ENCODE results near the gene ZNF747.

ZNF747 gene

DNA sequence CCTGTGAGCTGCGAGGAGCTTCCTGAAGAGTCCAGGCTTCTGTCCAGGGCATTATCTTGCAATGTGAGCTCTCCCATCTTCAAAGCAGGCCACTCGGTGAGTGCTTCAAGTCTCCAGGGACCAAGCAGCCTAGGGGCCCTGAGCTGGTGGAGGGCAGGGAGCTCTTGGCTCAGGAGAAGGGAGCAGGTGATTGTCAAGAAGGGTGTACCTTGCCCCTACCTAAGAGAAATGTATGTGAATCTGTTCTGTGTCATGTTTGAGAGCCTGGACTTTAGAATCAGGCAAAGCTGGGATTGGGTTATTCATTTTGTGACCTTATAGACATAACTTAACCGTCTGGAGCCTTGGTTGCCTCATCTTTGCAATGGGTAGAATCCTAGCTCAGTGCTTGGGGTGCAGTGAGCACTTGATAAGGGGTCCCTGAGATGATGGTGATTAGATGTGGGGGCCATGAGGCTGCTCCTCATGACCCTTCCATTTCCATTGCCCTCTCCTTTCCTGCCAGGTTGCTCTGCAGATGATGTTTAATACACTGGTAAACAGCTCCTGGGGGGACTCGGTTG lies 24.2 kb downstream of the ZNF747 start:
- DNase-seq = no peak

DNA sequence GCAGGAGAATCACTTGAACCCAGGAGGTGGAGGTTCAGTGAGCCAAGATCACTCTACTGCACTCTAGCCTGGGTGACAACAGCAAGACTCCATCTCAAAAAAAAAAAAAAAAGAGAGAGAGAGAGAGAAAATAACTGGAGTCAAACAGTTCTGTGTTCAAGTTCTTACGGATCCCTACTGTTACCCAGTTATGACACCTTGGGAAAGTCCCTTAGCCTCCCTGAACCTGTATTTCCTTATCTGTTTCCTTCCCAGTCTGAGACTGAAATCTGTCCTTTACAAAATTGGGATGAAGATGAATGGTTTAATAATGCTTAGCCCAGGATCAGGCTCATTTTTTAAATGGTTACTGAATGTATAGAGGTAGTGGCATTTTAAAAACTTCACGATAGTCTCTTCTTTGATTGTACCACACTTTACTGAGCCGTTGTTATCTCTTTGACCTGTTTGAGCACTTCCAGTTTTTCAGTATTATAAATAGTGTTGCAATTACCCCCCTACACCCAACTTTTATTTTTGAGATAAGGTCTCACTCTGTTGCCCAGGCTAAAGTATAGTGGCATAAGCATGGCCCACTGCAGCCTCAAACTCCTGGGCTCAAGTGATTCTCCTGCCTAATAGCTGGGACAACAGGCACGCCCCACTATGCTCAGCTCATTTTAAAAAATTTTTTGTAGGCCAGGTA lies 25.4 kb downstream of the ZNF747 start:
- DNase-seq = no peak

DNA sequence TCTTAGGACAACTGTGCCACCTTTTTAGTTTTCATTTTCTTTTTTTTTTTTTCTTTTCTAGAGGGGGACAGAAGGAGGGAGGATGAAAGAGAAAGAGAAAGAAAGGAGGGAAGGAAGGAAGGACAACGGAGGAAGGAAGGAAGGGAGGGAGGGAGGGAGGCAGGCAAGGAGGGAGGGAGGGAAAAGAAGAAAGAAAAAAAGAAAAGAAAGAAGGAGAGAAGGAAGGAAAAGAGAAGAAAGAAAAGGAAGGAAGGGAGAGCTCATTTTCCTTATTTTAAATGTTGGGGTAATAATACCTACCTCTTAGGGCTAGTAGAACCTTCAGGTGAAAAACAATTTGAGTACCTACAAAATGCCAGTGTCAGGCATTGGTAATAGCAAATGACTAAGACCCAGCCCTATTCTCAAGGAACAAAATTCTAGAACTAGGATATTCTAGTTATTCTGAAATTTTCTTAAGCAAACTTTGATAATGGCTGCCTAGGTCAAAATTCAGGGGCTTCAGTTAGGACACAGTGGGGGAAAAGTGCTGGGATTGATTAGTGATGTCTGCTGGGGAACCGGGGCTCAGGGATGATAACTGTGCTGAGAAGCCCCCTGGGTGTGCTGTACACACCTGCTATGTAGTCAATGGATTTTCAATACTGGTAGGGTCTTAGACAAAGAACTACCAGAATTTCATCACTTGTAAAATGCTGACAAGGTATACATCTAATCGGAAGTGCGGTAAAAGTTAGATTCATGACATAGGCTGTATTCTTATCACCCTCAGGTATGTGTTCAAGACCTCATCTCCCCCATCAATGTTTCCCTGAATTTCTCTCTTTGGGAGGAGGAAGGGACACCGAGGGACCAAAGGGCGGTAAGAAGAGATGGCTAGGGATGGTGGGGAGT lies 31.0 kb downstream of the ZNF747 start:
- DNase-seq = no peak

DNA sequence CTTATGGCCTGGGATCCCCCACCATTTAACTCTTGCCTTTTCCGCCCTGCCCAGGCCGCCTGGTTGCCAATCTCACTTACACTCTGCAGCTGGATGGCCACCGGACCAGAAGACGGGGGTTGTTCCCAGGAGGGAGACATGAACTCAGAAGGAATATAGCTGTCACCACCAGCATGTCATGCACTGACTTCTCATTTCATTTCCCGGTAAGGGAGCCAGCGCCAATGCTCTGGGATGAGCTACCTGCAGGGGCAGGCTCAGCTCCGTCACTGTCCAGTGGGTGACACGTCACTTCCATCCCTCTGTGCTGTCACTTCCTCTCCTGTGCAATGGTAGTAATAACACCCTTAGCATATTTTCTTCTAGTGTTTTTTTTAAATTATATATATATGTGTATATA lies 35.4 kb downstream of the ZNF747 start:
- DNase-seq = no peak

DNA sequence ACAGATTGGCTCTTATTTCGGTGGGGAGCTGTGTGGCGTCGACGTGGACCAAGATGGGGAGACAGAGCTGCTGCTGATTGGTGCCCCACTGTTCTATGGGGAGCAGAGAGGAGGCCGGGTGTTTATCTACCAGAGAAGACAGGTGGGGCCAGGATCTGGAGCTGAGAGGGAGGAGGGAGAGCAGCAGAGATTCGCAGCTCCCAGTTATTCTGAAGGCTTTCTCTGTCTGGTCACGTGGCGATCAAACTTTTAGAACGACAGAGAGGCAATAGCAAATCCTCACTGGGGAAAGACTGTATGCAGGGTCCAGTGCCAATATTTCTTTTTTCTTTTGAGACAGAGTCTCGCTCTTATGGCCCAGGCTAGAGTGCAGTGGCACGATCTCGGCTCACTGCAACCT lies 39.9 kb downstream of the ZNF747 start:
- no peak for DNase-seq

DNA sequence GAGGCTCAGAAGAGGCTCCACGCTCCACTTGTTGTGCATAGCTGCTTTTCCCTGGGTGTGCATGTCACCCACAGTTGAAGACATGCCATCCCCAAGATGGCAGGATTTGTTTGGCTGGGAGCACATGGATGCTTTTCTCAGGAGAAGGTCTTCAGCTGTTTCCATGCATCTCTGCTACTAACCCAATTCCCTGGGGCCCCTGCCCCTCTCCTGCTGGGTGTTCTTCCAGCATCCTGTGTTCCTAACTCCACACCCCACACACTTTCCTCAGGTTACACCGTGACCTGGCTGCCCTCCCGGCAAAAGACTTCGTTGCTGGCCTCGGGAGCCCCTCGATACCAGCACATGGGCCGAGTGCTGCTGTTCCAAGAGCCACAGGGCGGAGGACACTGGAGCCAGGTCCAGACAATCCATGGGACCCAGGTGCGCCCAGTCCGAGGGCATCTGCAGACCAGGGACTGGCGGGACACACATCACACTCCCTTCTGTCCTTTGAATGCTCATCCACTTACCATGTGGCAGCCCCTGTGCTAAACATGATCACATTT lies 40.6 kb downstream of the ZNF747 start:
- no peak for DNase-seq

DNA sequence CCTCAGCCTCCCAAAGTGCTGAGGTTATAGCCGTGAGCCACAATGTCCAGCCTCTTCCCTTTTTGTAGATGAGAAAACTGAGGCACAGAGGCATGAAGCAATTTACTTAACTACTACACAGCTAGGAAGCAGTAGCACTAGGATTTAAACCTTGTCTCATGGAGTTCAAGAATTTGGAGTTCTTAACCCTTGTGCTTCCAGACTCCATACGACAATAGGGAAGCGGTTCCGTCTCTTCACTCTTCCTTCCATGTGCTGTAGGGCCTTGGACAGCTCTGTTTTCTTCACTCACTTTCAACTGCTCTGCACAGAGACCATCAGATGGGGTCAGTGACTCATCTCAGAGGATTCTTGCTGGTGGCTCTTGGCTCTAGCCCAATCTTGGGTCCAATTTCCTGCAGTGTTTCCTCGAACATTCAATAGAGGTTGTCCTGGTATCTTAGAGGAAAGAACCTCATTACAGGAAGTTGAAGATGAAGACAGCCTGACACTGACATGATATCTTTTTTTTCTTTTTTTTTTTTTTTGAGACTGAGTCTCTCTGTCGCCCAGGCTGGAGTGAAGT lies 42.8 kb downstream of the ZNF747 start:
- DNase-seq = no peak

DNA sequence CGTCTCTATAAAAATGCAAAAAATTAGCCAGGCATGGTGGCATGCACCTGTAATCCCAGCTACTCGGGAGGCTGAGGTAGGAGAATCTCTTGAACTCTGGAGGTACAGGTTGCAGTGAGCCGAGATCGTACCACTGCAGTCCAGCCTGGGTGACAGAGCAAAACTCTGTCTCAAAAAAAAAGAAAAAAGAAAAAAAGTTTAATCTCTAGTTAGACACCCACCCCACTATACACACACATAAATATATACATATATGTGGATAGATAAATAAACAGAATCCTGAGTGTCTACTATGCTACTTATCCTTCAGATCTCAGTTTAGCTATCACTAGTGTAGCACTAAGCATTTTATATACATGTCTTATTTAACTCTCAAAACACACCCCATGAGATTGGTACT lies 43.4 kb downstream of the ZNF747 start:
- no peak for DNase-seq

DNA sequence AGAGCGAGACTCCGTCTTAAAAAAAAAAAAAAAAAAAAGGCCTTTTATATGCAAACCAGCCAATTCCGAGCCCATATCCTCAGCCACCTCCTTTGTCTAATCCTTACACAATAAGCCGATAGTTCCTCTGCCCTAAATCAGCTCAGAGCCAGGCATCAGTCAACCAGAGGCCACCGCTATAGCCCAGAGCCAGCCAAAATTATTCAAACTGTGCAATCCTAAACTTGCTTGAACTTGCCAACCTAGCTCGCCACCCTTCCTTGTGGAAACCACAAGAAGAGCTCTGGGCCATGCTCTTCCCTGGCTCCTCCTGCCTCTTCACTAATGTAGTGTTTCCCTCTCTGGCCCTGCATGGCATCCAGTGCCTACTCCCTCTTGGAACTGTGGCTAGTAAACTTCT lies 44.4 kb downstream of the ZNF747 start:
- no peak for DNase-seq

DNA sequence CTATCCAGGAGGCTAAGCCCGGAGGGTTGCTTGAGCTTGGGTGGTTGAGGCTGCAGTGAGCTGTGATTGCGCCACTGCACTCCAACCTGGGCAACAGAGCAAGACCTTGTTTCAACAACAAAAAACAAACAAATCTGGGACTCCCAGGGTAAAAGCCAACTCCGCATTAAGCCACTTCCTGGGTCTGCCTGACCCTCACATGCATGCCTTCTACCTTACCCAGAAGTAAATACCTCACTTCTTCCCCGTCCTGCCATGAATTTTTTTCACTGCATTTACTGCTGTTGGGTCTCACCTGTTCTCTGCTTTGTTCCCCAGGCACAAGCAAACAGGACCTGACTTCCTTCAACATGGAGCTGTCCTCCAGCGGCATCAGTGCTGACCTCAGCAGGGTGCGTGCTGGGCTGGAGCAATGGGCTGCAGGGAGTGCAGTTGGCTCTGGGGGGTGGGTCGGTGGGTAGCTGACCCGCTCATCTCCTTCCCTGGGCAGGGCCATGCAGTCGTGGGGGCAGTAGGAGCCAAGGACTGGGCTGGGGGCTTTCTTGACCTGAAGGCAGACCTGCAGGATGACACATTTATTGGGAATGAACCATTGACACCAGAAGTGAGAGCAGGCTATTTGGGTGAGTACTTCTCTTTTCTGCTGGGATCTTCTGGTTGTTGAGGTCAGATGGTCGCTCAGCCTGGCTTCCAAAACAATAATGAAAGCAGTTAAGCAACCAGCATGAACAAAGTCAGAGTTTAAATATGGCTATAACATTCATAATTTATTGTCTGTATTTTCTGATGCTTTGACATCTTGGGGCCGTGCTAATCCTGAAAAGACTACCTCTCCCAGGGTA lies 45.7 kb downstream of the ZNF747 start:
- no peak for DNase-seq

DNA sequence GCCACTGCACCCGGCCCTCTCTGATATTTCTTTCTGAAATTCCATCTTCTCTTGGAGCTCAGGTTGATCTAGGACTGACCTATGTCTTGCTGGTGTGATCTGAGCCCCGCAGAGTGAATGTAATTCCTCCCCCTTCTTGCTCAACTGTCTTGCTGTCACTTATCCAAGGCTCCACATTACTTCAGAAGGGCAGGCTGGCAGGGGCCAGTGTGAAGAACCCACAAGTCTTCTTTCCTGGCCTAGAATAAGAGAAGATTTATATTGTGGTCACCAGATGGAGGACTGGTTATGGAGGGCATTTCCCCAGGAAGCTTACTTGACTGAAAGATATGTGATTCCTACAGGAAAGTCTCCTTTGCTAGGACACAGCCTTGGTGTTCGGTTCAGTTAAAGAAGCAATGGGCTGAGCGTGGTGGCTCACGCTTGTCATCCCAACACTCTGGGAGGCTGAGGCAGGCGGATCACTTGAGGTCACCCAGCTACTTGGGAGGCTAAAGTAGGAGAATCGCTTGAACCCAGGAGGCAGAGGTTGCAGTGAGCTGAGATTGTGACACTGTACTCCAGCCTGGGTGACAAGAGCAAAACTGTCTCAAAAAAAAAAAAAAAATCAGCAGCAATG lies 48.7 kb downstream of the ZNF747 start:
- no peak for DNase-seq

DNA sequence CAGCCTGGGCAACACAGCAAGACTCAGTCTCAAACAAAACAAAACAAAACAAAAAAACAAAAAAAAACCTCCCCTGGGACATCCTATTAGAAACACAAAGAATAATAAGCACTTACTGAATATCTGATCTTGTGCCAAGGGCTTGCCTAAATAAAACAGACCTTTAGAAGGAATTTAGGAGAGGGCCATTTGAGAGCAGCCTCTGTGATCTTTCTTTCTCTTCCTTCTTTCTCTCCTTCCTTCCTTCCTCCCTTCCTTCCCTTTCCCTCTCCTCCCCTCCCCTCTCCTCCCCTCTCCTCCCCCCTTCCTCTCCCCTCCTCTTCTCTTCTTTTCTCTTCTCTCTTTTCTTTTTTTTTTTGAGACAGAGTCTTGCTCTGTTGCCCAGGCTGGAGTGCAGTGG lies 49.8 kb downstream of the ZNF747 start:
- no peak for DNase-seq

DNA sequence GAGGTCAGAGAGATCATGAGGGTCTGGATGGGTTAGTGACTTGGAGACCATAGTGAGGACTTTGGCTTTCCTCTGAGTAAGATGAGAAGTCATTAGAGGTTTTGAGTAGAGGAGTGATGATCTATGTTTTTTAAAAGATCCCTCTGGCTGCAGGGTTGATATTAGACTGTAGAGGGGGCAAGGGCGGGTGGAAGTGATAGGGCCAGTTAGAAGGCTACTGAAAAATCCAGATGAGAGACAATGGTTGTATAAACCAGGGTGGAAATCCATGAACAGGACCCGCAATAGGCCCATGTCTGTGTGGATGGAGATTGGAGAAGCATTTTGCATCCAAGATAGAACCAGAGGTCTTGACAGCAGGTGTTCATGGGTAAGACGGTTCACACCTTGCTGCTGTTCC lies 52.3 kb downstream of the ZNF747 start:
- no peak for DNase-seq

DNA sequence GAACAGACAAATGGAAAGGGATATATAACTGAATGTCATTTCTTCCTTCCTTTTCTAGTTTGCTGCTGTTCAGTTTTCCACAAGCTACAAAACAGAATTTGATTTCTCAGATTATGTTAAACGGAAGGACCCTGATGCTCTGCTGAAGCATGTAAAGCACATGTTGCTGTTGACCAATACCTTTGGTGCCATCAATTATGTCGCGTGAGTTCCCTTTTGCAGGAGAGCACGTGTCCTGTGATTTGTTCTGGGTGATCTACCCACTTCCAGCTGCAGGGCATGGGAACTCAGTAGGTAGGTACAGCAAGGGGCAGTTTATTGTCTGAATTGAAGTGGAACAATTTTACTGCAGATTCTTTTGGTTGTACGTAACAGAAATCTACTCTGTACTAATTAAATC lies 53.3 kb downstream of the ZNF747 start:
- DNase-seq = no peak

All from RPMI8226 (cell line).